Left lobe of liver (tissue), 2 donors: ENCODE results near the gene SNX15. TPM values are rescaled to one million over a fixed set of nuclear protein-coding genes. Genes with fewer than 3 reads are reported as not detected.
"Not testable (repeated sequence)": the region's sequence is repeated elsewhere in the genome, so short reads cannot be mapped to it uniquely, and the experiment has no call there.

Experiments
- ATAC-seq: fragments of 200-7000 bp; cut with Tn5 transposase; one replicate; pipeline ENCODE4 v1.9.1; 2020; ENCODE audit warnings: mild to moderate bottlenecking, moderate library complexity
- DNase-seq: peaks from one replicate; pipeline ENCODE4 v3.0.0-alpha.2; 2020; ENCODE audit warnings: low spot score
- total RNA-seq: library from RNA; stranded (reverse); gene quantifications from one replicate; pipeline ENCODE4 v1.2.1, GENCODE V29; 2021
- donor health status: DM: no; HTN: no; CAD: no; lungs with moderate emphysema.
- donor health status: DM: no; HTN: yes; CAD: no.

SNX15 gene
- 8.8 TPM for total RNA-seq

GRCh38 chr11:65027213-65028067, at the start of gene SNX15:
Gene SNX15 (plus strand): TSS chr11:65027439. CDS start chr11:65027538, 99 bp downstream.
- DNase-seq (peak; percentile 94), ATAC-seq (peak; percentile 94)

- DNase-seq, ATAC-seq: not testable (repeated sequence)
These were observed 43.9 kb upstream of the SNX15 start for GRCh38 chr11:64983339-64983738.

GRCh38 chr11:64987998-64988854, 39.0 kb upstream of the SNX15 start:
- ATAC-seq = peak; percentile 80
- DNase-seq = no peak

DNA sequence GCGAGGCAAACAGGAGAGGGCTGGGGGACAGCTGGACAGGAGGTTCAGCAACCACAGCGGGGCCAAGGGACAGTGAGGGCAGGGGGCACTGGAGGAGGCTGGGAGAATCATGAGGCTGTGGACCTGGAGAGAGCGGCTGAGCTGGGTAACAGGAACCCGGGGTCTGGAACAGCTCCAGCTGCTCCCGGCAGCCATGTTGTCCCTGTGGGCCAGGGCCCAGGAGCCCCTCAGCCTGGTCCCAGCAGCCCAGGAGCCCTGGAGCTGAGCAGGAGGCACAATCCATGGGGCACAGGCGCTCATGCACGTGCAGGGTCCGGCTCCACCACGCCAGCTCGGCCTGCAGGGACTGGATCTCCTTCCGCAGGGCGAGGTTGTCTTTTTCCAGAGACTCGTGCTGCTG, 37.8 kb upstream of the SNX15 start:
- DNase-seq = no peak
- peak; percentile 20 for ATAC-seq

GRCh38 chr11:64990222-64990923, 36.9 kb upstream of the SNX15 start:
- no peak for DNase-seq
- ATAC-seq = peak; percentile 67

DNA sequence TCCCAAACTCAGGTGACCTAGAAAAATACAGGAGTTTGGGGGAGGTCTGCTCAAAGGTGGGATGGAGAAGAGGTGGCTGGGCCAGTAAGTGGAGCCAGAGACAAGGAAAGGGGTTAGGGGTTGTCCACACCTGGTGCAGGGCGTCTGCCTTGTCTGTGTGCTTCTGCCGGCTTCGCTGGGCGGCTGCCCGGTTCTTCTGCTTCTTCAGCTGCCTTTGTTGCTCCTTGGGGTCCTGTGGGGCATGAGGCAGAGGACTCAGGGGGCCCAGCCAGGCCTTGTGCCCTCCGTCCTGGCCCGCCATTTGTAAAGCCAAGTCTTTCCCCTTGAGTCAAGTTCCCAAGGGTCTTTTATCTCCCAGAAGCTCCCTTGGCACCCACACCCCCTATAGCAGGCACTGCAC, 32.9 kb upstream of the SNX15 start:
- DNase-seq (no peak), ATAC-seq (no peak)

DNA sequence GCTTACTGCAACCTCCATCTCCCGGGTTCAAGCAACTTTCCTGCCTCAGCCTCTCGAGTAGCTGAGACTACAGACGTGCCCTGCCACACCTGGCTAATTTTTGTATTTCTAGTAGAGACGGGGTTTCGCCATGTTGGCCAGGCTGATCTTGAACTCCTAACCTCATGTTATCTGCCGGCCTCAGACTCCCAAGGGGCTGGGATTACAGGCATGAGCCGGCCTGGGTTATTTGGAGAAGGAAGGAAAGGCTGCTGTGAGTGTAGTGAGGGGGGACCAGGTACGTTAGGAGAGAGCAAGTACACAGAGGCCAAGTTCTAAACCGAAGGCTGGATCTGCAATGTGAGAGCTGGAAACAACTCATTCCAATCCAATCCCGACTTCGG, 30.9 kb upstream of the SNX15 start:
- DNase-seq (no peak), ATAC-seq (no peak)

DNA sequence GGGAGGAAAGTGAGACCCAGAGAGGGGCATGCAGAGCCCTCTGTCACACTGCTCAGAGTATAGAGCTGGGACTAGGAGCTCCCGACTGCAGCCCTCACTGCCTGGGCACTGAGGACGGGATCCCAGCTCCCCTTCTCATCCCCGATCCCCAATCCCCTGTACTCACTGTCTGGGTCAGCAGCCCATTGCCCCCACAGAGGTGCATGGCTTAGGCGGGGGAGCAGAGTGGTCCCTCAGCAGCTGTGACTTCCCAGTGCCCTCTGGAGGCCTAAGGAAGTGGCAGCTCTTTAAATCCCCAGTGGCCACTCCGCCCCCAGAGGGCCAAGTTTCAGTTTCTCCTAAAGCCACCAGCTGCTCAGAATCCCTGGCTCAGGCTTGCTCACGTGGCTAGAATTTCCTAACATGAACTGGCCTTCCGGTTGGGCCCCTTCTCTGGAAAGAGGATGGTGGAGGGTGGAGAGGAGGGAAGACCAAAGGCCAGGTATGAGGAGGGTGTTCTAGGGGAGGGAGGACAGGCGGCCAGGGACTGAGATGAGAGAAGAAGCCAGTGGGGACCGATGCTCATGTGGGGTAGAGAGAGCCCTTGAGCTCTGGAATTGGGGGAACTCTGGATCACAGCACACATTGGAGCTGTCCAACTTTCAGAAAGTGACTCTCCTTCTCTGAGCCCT, 30.4 kb upstream of the SNX15 start, which contains the start of gene BATF2:
TSS of gene BATF2 (minus strand) at position 262 of the 671 bp plus-strand sequence. CDS start at position 205, 57 bp downstream.
- DNase-seq = peak; percentile 90
- ATAC-seq = peak; percentile 98

- no peak for ATAC-seq
- no peak for DNase-seq
These were observed 29.1 kb upstream of the SNX15 start for GRCh38 chr11:64998141-64998540.

DNA sequence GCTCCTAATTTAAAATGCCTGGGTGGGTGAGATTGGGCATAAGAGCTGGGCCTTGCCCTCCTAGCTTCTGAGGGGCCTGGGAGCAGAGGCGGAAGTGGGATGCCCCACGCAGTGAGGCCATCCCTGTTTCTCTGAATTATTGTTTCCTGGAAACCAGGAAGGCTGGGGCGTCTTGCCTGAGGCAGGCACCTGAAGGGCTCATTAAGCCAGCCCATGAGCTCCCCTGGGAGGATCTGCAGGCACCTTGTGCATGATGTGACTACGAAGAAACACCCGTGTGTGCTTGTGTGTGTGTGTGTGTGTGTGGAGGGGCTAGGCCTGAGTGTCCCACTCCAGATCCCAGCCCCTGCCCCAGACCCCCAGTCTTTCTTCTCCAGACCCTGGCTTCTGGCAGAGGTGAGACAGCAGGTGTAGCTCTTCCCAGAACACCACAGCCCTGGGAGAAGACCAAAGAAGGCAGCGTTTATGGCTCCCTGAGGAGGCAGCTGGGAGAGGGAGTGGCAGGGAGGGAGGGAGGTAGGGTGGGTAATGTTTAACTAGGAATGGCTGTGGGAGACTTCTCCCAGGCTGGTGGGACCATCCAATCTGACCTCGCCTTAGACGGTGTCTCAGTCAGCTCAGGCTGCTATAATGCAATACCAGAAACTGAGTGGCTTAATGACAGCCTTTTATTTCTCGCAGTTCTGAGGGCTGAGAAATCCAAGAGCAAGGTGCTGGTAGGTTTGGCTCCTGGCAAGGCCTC, 28.4 kb upstream of the SNX15 start:
- no peak for ATAC-seq
- DNase-seq = no peak

GRCh38 chr11:64999478-64999877, 27.8 kb upstream of the SNX15 start:
- no peak for DNase-seq
- no peak for ATAC-seq

DNA sequence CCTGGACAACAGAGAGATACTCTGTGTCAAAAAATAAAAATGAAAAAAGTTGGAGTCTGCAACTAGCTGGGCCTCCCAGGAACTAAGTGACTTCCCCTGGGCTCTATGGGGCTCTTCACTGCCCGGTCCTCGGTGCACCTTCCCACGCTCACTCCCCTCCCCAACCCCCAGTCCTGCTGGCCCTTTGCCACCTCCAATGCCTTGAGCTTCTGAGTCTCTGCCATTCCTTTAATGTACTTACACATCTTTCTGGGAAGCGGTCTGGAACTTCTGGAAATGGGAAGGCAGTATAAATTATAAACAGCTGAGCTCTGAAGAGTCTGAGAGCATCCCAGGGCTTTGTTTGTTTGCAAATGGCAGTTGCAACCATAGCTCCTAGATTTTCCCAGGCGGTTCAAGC, 24.5 kb upstream of the SNX15 start:
- DNase-seq (no peak), ATAC-seq (no peak)

- DNase-seq = no peak
- ATAC-seq = no peak
These were observed 24.0 kb upstream of the SNX15 start for GRCh38 chr11:65003282-65003681.

DNA sequence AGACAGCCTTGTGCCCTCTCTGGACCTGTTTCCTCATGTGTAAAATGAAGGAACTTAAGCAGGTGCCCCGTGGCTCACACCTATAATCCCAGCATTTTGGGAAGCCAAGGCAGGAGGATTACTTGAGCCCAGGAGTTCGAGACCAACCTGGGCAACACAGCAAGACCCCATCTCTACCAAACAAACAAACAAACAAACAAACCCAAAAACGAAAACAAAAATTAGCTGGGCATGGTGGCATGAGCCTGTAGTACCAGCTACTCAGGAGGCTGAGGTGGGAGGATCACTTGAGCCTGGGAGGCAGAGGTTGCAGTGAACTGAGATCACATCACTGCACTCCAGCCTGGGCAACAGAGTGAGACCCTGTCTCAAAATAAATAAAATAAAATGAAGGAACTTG, 23.3 kb upstream of the SNX15 start:
- not testable (repeated sequence) for ATAC-seq, DNase-seq

DNA sequence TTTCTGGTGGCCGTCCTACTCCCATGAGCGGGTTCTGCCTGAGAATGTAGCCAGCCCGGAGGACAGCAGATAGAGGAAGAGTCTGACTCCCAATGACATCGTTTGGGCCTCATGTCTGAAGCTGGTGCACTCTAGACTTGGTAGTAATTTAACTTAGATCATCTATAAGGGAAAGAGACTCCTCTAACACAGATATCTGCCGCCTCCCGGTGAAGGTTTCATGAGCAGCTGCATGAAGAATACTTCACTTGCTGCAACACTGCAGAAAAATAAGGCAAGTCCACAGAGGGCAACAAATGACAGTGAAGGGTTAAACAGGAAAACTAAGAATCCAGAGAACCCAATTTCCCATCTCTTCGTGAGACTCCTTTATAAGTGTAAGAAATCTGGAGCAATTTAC, 19.2 kb upstream of the SNX15 start:
- no peak for ATAC-seq
- DNase-seq = no peak

DNA sequence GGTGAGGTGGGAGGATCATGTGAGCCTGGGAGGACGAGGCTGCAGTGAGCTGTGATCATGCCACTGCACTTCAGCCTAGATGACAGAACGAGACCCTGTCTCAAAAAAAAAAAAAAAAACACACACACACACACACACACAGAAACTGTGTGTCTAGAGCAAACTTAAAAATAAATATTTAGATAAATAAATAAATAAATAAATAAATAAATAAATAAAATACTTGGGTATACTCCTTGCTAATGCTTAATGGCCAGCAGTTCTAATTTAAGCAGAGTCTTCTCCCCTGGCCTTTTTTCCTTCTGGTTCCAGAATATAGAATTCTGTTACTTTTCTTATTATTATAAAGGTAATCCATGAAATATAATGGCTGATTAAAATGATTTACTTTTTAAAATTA, 18.4 kb upstream of the SNX15 start:
- no peak for ATAC-seq
- DNase-seq = no peak

DNA sequence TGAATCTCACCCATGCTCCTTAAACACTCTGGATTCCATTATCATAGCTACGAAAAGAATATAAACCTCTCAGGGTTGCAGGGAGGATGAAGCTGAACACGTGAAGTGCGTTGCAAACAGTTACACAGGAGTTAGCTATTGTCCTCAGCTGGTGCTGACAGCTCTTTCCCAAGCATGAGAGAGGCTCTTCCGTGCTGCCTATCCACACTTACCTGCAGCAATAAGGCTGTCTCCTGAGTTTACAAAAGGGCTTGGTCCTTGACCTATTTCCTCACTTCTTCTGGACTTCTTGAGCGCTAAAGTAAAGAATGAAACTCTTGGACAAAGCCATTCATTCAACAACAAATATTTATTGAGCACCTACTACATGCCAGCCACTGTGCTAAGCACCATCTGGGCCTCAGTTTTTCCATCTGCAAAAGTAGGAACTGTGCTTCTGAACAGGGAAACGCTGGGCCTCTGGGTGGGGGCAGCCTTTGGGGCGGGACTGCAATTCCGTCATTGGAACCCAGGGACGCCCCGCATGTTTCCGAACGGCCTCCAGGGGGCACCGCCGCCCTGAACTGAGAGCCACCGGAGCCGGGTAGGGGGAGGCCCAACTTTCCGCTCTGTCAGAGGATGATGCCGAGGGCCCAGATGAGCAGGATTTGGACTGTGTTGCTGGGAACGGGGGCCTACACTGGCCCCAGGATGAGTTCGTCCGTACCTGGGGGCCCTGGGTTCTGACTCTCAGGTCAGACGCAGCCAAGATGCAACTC, 13.9 kb upstream of the SNX15 start:
- peak; percentile 89 for ATAC-seq
- peak; percentile 87 for DNase-seq

GRCh38 chr11:65013888-65014725, 13.1 kb upstream of the SNX15 start, which contains the start of gene ARL2:
Gene ARL2 (plus strand): TSS chr11:65014160. CDS start chr11:65014208, 48 bp downstream.
- ATAC-seq (peak; percentile 90), DNase-seq (peak; percentile 91)
